MM.1S (cell line): ENCODE results near the gene COL21A1.

Source experiments
- DNase-seq: peaks from one replicate; pipeline ENCODE4 v3.0.0-alpha.2; 2015
- H2AFZ ChIP-seq: fragments of 300-600 bp; sonication (generic); 2 replicates; pipeline ENCODE4 v1.6.0; 2016; ENCODE audit warnings: antibody characterized with exemption, low read length
- H3F3A ChIP-seq: fragments of 300-600 bp; sonication (generic); 2 replicates; pipeline ENCODE4 v1.6.1; 2016; ENCODE audit warnings: mild to moderate bottlenecking, antibody characterized with exemption, low read length, moderate library complexity, mixed read lengths; ENCODE audit not compliant: insufficient read depth
- H3K27ac ChIP-seq: fragments of 300-600 bp; sonication (generic); 2 replicates; pipeline ENCODE4 v1.5.1; 2016; ENCODE audit warnings: mild to moderate bottlenecking, low read length
- H3K27me3 ChIP-seq: fragments of 300-600 bp; sonication (generic); replicated peaks from 2 replicates; pipeline ENCODE4 v1.6.0; 2016; ENCODE audit warnings: low read length; ENCODE audit not compliant: insufficient read depth
- H3K36me3 ChIP-seq: fragments of 300-600 bp; sonication (generic); replicated peaks from 2 replicates; pipeline ENCODE4 v1.6.1; 2016; ENCODE audit warnings: mild to moderate bottlenecking, low read length, mixed read lengths; ENCODE audit not compliant: insufficient read depth
- H3K4me1 ChIP-seq: fragments of 300-600 bp; sonication (generic); 2 replicates; pipeline ENCODE4 v1.6.1; 2016; ENCODE audit warnings: low read length, mixed read lengths
- H3K4me2 ChIP-seq: fragments of 300-600 bp; sonication (generic); 2 replicates; pipeline ENCODE4 v1.6.0; 2016; ENCODE audit warnings: low read depth, low read length
- H3K4me3 ChIP-seq: fragments of 300-600 bp; sonication (generic); 2 replicates; pipeline ENCODE4 v1.5.1; 2016; ENCODE audit warnings: low read length, mixed read lengths
- H3K79me2 ChIP-seq: fragments of 300-600 bp; sonication (generic); 2 replicates; pipeline ENCODE4 v1.6.1; 2016; ENCODE audit warnings: mixed run types, low read length, mixed read lengths
- H3K9ac ChIP-seq: fragments of 300-600 bp; sonication (generic); 2 replicates; pipeline ENCODE4 v1.6.1; 2016; ENCODE audit warnings: low read length, mixed read lengths
- H3K9me2 ChIP-seq: fragments of 300-600 bp; sonication (generic); replicated peaks from 2 replicates; pipeline ENCODE4 v1.6.1; 2016; ENCODE audit warnings: mild to moderate bottlenecking, low read length, mixed read lengths; ENCODE audit not compliant: insufficient read depth
- H3K9me3 ChIP-seq: fragments of 300-600 bp; sonication (generic); replicated peaks from 2 replicates; pipeline ENCODE4 v1.6.1; 2016; ENCODE audit warnings: mild to moderate bottlenecking, low read length, mixed read lengths; ENCODE audit not compliant: insufficient read depth
- H4K20me1 ChIP-seq: fragments of 300-600 bp; sonication (generic); 2 replicates; pipeline ENCODE4 v1.6.1; 2016; ENCODE audit warnings: mild to moderate bottlenecking, low read length, moderate library complexity, mixed read lengths; ENCODE audit not compliant: insufficient read depth
- EZH2 ChIP-seq: fragments of 300-600 bp; sonication (generic); optimal IDR thresholded peaks from 2 replicates; pipeline ENCODE3; 2017; ENCODE audit warnings: low read depth, mild to moderate bottlenecking, antibody characterized with exemption, low read length, mixed read lengths
- EZH2phosphoT487 ChIP-seq: fragments of 300-600 bp; sonication (generic); IDR thresholded peaks from 2 replicates; pipeline ENCODE4 v1.6.1; 2018; ENCODE audit warnings: antibody characterized with exemption, low read length
- TF ChIP-seq, protein P1 (sequence below): fragments of 300-600 bp; sonication (generic); IDR thresholded peaks from 2 replicates; pipeline ENCODE4 v1.5.1; 2016; ENCODE audit warnings: antibody characterized with exemption, low read length, mixed read lengths

COL21A1 gene

DNA sequence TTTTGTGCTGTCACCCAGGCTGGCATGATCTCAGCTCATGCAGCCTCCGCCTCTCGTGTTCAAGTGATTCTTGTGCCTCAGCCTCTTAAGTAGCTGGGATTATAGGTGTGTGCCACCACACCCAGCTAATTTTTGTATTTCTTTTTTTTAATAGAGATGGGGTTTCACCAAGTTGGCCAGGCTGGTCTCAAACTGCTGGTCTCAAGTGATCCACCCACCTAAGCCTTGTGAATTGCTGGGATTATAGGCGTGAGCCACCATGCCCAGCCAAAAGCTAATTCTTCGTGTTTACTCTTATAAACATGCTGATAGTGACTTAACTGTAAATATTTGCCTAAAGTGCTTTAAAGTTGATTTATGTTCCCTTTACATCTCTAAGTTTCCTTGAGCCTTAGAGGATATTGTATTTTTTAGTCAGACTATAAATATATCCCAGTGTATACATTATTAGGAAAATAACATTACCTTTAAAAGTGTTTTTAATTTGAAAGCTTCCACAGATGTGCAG is 91.7 kb downstream of the COL21A1 start:
- Histone ChIP-seq H3K9me3 (no peaks in the 10 kb centered on the region), H3K27me3 (no peaks in the 10 kb centered on the region), H3K4me2 (no peak overlapping the region), H3K79me2 (no peaks in the 10 kb centered on the region), H3K27ac (no peak overlapping the region), H3K36me3 (no peaks in the 10 kb centered on the region), H3K9ac (no peak overlapping the region), H3K9me2 (no peaks in the 10 kb centered on the region), H3K4me1 (no peaks in the 10 kb centered on the region), H3K4me3 (no peak overlapping the region), H4K20me1 (no peaks in the 10 kb centered on the region), H2AFZ (no peak overlapping the region), H3F3A (no peaks in the 10 kb centered on the region)
- no peak for DNase-seq
- TF ChIP-seq, protein P1, sequence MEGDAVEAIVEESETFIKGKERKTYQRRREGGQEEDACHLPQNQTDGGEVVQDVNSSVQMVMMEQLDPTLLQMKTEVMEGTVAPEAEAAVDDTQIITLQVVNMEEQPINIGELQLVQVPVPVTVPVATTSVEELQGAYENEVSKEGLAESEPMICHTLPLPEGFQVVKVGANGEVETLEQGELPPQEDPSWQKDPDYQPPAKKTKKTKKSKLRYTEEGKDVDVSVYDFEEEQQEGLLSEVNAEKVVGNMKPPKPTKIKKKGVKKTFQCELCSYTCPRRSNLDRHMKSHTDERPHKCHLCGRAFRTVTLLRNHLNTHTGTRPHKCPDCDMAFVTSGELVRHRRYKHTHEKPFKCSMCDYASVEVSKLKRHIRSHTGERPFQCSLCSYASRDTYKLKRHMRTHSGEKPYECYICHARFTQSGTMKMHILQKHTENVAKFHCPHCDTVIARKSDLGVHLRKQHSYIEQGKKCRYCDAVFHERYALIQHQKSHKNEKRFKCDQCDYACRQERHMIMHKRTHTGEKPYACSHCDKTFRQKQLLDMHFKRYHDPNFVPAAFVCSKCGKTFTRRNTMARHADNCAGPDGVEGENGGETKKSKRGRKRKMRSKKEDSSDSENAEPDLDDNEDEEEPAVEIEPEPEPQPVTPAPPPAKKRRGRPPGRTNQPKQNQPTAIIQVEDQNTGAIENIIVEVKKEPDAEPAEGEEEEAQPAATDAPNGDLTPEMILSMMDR, result no peak
- TF ChIP-seq EZH2, result no peak
- TF ChIP-seq EZH2phosphoT487, result no peak

DNA sequence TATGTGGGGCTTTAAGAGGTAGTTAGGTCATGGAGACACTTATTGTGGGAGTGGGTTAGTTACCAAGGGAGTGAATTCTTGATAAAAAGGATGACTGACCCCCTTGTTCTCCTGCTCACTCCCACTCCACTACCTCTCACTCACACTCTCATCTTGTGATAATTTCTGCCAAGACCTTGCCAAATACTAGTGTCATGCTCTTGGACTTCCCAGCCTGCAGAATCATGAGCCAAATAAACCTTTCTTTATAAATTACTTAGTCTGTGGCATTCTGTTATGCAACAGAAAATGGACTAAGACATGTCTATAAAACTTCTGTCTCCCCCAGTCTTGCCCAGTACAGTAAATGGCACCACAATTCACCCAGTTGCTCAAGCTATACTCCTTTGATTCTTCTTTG is 93.3 kb downstream of the COL21A1 start:
- Histone ChIP-seq H3K27ac (no peak overlapping the region), H3F3A (no peaks in the 10 kb centered on the region), H3K4me2 (no peak overlapping the region), H3K36me3 (no peaks in the 10 kb centered on the region), H2AFZ (no peak overlapping the region), H3K9me3 (no peaks in the 10 kb centered on the region), H3K9me2 (no peaks in the 10 kb centered on the region), H3K4me1 (no peaks in the 10 kb centered on the region), H3K9ac (no peak overlapping the region), H4K20me1 (no peaks in the 10 kb centered on the region), H3K79me2 (no peaks in the 10 kb centered on the region), H3K4me3 (no peak overlapping the region), H3K27me3 (no peaks in the 10 kb centered on the region)
- DNase-seq, result no peak
- TF ChIP-seq EZH2phosphoT487 (no peak), EZH2 (no peak)
- TF ChIP-seq, protein P1, result no peak

DNA sequence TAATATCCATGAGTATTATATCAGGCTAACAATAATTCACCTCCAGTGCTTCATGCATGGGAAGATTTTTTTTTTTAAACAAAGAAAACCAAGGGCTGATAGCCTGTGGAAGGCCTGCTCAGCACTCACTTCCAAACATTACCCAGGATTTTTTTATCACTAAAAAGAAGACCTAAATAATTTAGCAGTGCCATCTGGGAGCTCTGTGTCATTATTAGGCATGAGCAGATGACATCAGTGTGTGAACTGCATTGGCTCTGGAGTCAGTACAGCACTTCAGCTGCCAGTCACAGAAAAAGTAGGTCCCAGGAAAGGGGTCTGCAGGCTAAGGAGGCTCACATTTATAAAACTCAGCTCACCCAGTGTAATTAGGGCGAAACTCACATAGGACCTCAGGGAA is 94.8 kb downstream of the COL21A1 start:
- H3K27ac ChIP-seq, result no peak overlapping the region
- no peaks in the 10 kb centered on the region for H3K9me2 ChIP-seq
- H3K9ac ChIP-seq, result no peak overlapping the region
- no peak for DNase-seq
- H3K9me3 ChIP-seq, result no peaks in the 10 kb centered on the region
- no peaks in the 10 kb centered on the region for H3F3A ChIP-seq
- no peaks in the 10 kb centered on the region for H4K20me1 ChIP-seq
- no peaks in the 10 kb centered on the region for H3K4me1 ChIP-seq
- H3K27me3 ChIP-seq, result no peaks in the 10 kb centered on the region
- no peak overlapping the region for H2AFZ ChIP-seq
- no peak overlapping the region for H3K4me2 ChIP-seq
- no peak for TF ChIP-seq EZH2
- no peak overlapping the region for H3K4me3 ChIP-seq
- H3K79me2 ChIP-seq, result no peaks in the 10 kb centered on the region
- no peaks in the 10 kb centered on the region for H3K36me3 ChIP-seq

DNA sequence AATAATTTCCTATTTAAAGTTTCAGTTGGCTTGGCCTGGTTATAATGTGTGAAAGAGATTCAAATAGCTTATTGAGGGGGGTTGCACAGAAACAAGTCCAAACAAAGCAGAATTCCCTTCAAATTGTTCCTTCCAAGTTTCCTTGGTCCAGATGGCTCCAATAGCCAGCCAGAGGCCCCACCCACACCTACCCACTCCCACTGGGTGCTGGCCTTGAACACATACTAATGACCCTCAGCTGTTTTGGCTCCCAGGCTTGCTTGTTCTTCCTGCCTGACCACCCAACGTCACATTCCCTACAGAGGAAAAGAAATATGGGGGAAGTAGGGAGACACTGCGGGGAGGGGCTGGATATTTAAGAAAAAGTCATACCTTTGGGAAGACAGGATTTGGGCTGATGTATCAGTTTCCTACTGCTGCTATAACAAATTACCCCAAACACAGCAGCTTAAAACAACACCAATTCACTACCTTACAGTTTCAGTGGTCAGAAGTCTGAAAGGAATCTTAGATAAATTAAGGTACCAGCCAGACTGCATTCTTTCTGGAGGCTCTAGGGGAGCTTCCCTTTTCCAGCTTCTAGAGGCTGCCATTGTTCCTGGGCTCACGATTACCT is 95.7 kb downstream of the COL21A1 start:
- Histone ChIP-seq H3K4me2 (no peak overlapping the region), H3K4me3 (no peak overlapping the region), H3K27ac (no peak overlapping the region), H3K9ac (no peak overlapping the region), H3K4me1 (no peaks in the 10 kb centered on the region), H3K9me2 (no peaks in the 10 kb centered on the region), H3K27me3 (no peaks in the 10 kb centered on the region), H3K79me2 (no peaks in the 10 kb centered on the region), H3F3A (no peaks in the 10 kb centered on the region), H2AFZ (no peak overlapping the region), H3K36me3 (no peaks in the 10 kb centered on the region), H3K9me3 (no peaks in the 10 kb centered on the region), H4K20me1 (no peaks in the 10 kb centered on the region)
- DNase-seq, result no peak
- TF ChIP-seq EZH2, result no peak
- TF ChIP-seq EZH2phosphoT487, result no peak
- TF ChIP-seq, protein P1, result no peak
